ENCODE measurements around the gene LSM5.
"Not testable (repeated sequence)": the region's sequence is repeated elsewhere in the genome, so short reads cannot be mapped to it uniquely, and the experiment has no call there.

GRCh38 chr7:32499755-32500154, 9.6 kb upstream of the LSM5 start:
- not testable (repeated sequence) for TF ChIP-seq EZH2 (IDR thresholded peaks at IDR 0.05; ENCODE audit: borderline replicate concordance, low read depth, low read length, severe bottlenecking); CTCF (IDR thresholded peaks at IDR 0.05; ENCODE audit: borderline replicate concordance, extremely low read depth, low read length, poor library complexity, severe bottlenecking)
